ENCODE results near the gene LIPC.

- no peak for TF ChIP-seq EZH2phosphoT487 (conservative IDR thresholded peaks at IDR 0.05; ENCODE audit: low read length)
- TF ChIP-seq, protein P1, sequence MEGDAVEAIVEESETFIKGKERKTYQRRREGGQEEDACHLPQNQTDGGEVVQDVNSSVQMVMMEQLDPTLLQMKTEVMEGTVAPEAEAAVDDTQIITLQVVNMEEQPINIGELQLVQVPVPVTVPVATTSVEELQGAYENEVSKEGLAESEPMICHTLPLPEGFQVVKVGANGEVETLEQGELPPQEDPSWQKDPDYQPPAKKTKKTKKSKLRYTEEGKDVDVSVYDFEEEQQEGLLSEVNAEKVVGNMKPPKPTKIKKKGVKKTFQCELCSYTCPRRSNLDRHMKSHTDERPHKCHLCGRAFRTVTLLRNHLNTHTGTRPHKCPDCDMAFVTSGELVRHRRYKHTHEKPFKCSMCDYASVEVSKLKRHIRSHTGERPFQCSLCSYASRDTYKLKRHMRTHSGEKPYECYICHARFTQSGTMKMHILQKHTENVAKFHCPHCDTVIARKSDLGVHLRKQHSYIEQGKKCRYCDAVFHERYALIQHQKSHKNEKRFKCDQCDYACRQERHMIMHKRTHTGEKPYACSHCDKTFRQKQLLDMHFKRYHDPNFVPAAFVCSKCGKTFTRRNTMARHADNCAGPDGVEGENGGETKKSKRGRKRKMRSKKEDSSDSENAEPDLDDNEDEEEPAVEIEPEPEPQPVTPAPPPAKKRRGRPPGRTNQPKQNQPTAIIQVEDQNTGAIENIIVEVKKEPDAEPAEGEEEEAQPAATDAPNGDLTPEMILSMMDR (IDR thresholded peaks at IDR 0.05; ENCODE audit: insufficient read depth, low read length, poor library complexity, severe bottlenecking), result no peak
These were observed 55.9 kb downstream of the LIPC start for GRCh38 chr15:58487724-58488120.
